GM21367 (cell line): Measurements from ENCODE around the gene CCDC157.

Experiments
- ATAC-seq: cut with Tn5 transposase; IDR thresholded peaks from one replicate; pipeline ENCODE4 v1.9.1; 2021; ENCODE audit not compliant: unreplicated experiment

CCDC157 gene

GRCh38 chr22:30411780-30412179 is 55.0 kb downstream of the CCDC157 start:
- ATAC-seq: no peak

DNA sequence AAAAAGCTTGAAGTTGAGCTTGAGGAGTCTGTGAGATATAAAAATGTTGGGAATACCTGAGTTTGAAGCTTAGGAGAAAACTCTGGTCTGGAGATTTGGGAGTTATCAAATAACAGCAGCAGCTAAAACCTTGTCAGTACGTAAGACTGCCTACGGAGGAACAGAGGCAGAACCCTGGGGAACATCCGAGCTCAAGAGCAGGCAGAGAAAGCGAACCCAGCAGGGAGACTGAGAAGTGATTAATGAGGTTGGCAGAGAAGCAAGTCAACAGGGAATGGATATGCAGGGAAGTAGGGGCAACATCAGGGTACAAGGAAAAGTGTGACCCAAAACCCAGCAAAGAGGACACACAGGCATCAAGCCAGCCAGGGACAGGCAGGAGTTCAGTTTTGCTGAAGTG is 56.2 kb downstream of the CCDC157 start:
- ATAC-seq: no peak

GRCh38 chr22:30413745-30414524 is 57.1 kb downstream of the CCDC157 start:
- no peak for ATAC-seq

DNA sequence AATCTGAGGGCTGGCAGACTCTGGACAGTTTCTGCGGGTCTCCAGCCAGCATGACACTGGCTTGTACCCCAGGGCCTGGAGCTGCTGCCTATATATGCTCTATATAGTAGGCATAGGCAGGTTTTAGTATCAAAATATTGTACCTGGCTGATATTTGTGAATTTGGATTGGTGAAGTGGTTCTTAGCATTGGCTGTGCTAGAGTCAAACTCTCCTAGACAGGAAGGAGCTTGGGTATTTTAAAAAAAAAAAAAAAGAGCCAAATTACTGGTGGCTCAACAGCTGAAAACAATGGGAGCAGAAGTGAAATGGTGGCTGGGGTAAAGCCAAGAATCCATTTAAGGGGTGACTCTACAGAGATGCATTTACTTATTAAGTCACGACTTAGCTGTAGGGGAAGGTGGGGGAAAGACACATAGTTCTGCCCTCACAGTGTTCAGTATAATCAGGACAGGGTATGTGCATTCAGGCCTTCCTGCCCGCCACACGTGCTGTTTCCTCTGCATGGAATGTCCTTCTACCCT is 57.8 kb downstream of the CCDC157 start:
- ATAC-seq: no peak

- no peak for ATAC-seq
Measured at GRCh38 chr22:30416403-30416802, 59.6 kb downstream of the CCDC157 start.

GRCh38 chr22:30416837-30417236 is 60.0 kb downstream of the CCDC157 start:
- no peak for ATAC-seq

DNA sequence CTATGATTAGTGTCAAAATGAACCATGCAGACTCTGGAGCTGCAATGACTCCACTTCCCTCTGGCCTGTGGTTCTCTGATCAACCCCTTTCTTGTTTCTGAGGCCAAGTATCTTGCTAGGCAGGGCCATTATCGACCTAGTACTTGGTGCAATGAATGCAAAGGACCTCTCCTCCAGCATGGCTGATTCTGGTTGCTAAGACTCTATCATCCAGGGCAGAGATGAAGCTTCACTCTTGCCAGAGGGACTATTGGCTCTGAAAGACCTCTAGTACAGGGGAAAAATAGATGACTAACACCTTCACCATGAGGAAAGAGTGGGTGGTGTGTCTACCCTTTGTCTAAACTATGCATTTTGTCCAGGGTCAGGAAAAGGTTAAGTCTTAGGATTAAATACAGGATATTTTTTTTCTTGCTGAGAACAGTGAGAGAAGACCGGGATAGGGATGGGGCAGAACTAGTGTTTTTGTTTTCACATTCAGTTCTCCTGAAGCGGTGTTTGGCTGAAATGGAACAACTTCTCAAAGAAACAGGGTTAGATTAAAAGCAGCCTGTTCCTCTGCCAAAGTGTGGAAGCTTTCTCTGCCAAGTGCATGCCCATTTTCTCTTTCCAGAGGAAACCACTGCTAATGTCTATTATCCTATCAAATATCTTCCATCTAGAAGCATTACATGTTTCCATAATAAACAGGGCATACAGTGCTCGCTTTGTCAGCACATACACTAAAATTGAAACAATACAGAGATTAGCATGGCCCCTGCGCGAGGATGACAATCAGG is 63.7 kb downstream of the CCDC157 start:
- ATAC-seq: no peak

DNA sequence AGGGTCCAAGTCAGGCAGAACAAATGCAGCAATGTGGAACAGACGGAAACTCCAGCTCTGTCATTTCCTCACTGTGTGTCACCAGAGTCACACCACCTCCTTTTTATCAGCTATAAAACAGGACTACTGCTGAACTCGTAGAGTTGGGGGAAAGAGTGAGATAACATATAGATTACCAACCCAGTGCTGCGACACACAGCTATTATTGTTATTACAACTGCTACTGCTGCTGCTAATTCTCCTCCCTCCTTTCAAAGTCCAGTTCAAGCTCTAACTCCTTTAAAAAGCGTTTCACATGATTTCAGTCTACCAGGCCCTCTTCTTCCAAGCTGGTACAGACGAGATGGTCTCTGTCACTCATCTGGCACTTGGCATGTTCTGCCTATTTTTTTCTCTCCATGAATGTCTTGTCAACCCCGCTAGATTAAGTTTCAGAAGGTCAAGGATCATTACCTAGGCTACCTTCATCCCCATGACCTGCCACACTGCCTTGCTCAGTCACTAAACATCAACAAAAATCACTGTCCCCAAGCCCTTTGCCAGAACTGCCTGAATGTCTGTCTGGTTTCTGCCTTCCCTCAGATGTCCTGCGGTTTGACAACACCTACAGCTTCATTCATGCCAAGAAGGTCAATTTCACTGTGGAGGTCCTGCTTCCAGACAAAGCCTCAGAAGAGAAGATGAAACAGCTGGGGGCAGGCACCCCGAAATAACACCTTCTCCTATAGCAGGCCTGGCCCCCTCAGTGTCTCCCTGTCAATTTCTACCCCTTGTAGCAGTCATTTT is 65.1 kb downstream of the CCDC157 start:
- no peak for ATAC-seq

DNA sequence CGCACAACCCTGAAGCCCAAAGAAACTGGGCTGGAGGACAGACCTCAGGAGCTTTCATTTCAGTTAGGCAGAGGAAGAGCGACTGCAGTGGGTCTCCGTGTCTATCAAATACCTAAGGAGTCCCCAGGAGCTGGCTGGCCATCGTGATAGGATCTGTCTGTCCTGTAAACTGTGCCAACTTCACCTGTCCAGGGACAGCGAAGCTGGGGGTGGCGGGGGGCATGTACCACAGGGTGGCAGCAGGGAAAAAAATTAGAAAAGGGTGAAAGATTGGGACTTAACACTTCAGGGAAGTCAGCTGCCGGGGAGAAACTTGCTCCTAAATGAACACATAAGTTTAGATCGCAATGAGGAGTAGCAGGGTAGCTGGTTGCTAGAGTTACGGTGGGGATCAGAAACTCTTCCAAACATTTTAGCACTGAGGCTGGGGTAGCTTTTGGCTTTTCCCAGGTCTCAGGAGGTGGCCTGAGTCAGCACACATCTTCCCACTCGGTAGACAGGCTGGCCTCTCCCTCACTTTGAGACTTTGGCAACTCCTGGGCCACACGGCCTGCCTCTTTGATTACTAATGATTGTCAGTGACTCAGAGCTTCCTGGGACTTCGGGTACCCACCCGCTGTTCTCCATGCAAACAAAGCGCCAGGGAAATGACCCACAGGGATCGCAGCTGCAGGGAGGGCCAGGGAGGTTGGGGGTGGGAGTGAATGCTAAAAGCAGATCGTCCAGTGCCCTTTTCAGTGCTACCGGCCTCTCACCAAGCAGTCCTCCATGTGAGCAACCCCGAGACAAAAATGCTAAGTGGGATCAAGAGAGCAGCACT is 65.9 kb downstream of the CCDC157 start:
- ATAC-seq: no peak

GRCh38 chr22:30423301-30423958 is 66.6 kb downstream of the CCDC157 start:
- peak; percentile 26 for ATAC-seq

DNA sequence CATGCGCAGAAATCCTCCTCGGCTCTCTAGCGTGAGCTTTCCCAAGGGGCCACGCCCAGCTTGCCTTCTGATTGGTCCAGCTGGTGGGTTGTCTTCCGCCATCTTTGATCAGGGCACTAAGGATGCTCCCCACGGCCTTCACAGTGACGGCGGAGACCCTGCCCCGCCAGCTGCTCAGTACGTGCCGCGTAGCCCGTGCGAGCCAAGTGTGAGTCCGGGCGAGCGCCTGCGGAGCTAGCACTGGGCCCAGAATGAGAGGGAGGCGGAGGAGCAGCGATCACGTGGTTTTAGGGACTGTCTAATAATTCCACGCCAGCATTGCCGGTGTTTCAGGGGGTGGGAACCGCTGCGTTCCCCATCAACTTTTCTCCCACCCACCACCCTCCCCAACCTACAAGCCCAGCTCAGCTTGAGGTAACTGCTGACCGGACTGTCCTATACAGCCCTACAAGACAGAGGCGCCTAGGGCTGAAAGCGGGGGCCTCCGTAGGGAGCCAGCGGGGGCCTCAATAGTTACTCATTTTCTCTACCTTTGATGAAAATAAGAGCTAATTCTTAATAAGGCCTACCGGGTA is 67.2 kb downstream of the CCDC157 start:
- ATAC-seq: peak; percentile 72

DNA sequence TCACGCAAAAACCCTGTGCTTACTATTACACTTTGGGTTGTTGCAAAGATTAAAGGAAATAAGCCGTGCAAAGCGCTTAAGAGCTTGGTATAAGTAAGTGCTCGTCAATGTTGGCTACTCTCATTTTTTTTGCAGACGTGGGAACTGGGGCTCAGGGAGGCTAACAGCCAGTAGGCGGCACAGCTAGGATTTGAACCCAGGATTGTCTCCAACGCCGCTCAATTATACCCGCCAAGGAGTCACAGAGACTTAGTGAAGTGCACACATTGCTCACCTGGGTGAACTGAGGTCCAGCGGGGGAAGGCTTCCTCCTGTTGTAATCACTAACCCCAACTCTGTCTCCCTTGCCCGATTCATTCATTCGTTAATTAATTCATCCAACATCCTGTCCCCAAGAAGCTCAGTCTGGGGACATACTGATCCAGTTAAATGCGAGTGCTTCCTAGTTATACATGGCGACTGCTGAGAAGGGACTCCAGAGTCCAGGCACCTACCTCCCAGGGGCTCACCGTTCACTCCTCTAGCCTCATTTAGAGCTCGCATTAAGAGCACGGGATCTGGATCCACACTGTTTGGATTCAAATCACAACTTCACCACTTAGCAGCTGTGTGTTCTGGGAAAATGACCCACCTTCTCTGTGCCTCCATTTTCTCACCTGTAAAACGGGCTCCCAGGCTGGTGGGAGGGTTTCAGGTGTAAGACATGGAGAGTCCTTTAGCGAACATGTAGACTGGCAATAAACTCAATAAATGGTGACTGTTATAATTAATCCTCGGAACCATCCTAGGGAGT is 67.9 kb downstream of the CCDC157 start:
- no peak for ATAC-seq

DNA sequence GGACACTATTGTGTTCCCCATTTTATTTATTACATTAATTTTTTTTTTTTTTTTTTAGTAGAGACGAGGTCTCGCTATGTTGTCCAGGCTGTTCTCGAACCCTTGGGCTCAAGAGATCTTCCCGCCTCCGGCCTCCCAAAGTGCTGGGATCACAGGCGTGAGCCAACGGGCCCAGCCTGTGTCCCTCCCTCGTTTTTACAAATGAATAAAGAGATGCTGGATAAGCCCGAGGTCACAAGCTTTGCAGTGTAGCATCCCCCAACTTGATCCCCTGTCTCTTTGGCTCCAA is 68.5 kb downstream of the CCDC157 start:
- no peak for ATAC-seq

DNA sequence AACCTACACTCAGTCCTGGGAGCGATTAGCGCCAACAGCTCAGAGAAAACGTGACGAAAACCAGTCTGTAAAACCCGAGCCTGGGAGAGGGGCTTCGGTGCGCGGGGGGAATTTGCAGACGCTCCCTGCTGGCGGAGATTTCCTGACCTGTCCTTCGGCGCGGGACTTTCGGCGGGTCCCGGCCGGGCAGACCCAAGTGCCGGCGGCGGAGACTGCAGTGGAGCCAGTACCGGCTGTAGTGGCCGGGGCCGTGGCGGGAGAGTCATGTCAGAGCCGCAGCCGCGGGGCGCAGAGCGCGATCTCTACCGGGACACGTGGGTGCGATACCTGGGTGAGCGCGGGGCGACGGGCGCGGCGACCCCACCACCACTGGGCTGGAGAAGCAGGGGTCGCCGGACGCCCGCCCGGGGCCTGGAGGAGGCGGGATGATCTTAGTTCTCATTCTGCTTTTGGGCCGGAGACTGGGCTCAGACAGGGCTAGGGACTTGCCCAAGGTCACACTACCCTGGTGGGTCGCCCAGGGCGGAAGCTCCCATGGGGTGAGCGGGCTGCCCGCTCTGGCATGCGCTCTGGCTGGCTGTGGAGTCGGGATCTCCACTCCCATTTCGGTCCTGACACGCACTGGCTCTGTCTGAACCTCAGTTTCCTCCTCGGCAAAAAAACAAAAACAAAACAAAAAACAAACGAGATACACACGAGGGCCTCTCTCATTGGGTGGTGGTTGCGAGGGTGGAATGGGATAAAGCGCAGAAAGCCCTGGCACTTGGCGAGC is 69.0 kb downstream of the CCDC157 start, which contains the start of gene MTFP1:
MTFP1 (plus strand) TSS at position 153 of the 772 bp plus-strand sequence; CDS start at position 265, 112 bp downstream.
- ATAC-seq: no peak
